Activated CD8-positive, alpha-beta memory T cell treated with anti-CD3 and anti-CD28 coated beads, Interleukin-2, amount 50 U/mL, for 24 hours (primary cell): Measurements from ENCODE around the gene PPM1E.
"Not testable (repeated sequence)": the region's sequence is repeated elsewhere in the genome, so short reads cannot be mapped to it uniquely, and the experiment has no call there.

ENCODE experiments used
- DNase-seq: peaks from one replicate; pipeline ENCODE4 v3.0.0-alpha.2; 2020; ENCODE audit errors: extremely low read depth

The PPM1E gene

GRCh38 chr17:58840820-58841612 lies 85.4 kb downstream of the PPM1E start:
- DNase-seq, result no peak

- DNase-seq, result not testable (repeated sequence)
These were observed 90.8 kb downstream of the PPM1E start for GRCh38 chr17:58846413-58846812.

GRCh38 chr17:58850106-58850505 lies 94.5 kb downstream of the PPM1E start:
- not testable (repeated sequence) for DNase-seq

- DNase-seq, result no peak
These were observed 109.6 kb downstream of the PPM1E start for GRCh38 chr17:58865301-58865700.

- DNase-seq, result no peak
These were observed 115.1 kb downstream of the PPM1E start for GRCh38 chr17:58870747-58871146.

- DNase-seq, result no peak
These were observed 118.3 kb downstream of the PPM1E start for GRCh38 chr17:58873926-58874325.

GRCh38 chr17:58875261-58875660 lies 119.6 kb downstream of the PPM1E start:
- no peak for DNase-seq

- DNase-seq, result no peak
These were observed 128.5 kb downstream of the PPM1E start for GRCh38 chr17:58884161-58884560.

GRCh38 chr17:58886514-58886913 lies 130.9 kb downstream of the PPM1E start:
- no peak for DNase-seq

GRCh38 chr17:58889928-58890327 lies 134.3 kb downstream of the PPM1E start:
- no peak for DNase-seq

- no peak for DNase-seq
These were observed 143.5 kb downstream of the PPM1E start for GRCh38 chr17:58899191-58899590.

- no peak for DNase-seq
These were observed 146.7 kb downstream of the PPM1E start for GRCh38 chr17:58902322-58902721.

GRCh38 chr17:58911741-58912343 lies 156.2 kb downstream of the PPM1E start:
- DNase-seq, result no peak

- DNase-seq, result no peak
These were observed 157.9 kb downstream of the PPM1E start for GRCh38 chr17:58913552-58913951.

GRCh38 chr17:58913971-58914769 lies 158.5 kb downstream of the PPM1E start:
- no peak for DNase-seq

- no peak for DNase-seq
These were observed 161.6 kb downstream of the PPM1E start for GRCh38 chr17:58917228-58917627.

- DNase-seq, result no peak
These were observed 162.4 kb downstream of the PPM1E start for GRCh38 chr17:58918072-58918471.

GRCh38 chr17:58918884-58919283 lies 163.2 kb downstream of the PPM1E start:
- no peak for DNase-seq

- no peak for DNase-seq
These were observed 165.1 kb downstream of the PPM1E start for GRCh38 chr17:58920773-58921172.

- no peak for DNase-seq
These were observed 177.3 kb downstream of the PPM1E start for GRCh38 chr17:58932956-58933355.

- DNase-seq, result no peak
These were observed 180.6 kb downstream of the PPM1E start for GRCh38 chr17:58936295-58936694.

- no peak for DNase-seq
These were observed 188.5 kb downstream of the PPM1E start for GRCh38 chr17:58944166-58944565.

- DNase-seq, result no peak
These were observed 191.8 kb downstream of the PPM1E start for GRCh38 chr17:58947411-58947810.
